H9 (cell line): ENCODE data around the gene CDR2L. TPM values are rescaled to one million over a fixed set of nuclear protein-coding genes. Genes with fewer than 3 reads are reported as not detected.

Source experiments
- DNase-seq: peaks from one replicate; pipeline ENCODE4 v3.0.0-alpha.2; 2017
- H2AFZ ChIP-seq: one replicate; pipeline ENCODE4 v1.6.1; 2013; ENCODE audit warnings: mild to moderate bottlenecking, low read length, control low read depth, moderate library complexity
- H2AK5ac ChIP-seq: 2 replicates; pipeline ENCODE4 v1.6.1; 2013; ENCODE audit warnings: low read length, control low read depth, mixed read lengths; ENCODE audit not compliant: insufficient read length
- H2BK120ac ChIP-seq: one replicate; pipeline ENCODE4 v1.6.1; 2013; ENCODE audit warnings: low read depth, mild to moderate bottlenecking, low read length, control low read depth, inconsistent platforms; ENCODE audit not compliant: poor library complexity, severe bottlenecking
- H2BK12ac ChIP-seq: 2 replicates; pipeline ENCODE4 v1.6.1; 2013; ENCODE audit warnings: low read length, control low read depth, mixed read lengths, low read depth; ENCODE audit not compliant: insufficient read length
- H2BK15ac ChIP-seq: 2 replicates; pipeline ENCODE4 v1.6.1; 2013; ENCODE audit warnings: low read depth, low read length, control low read depth
- H2BK20ac ChIP-seq: one replicate; pipeline ENCODE4 v1.6.1; 2013; ENCODE audit warnings: low read depth, mild to moderate bottlenecking, low read length, control low read depth, inconsistent platforms; ENCODE audit not compliant: poor library complexity, severe bottlenecking
- H2BK5ac ChIP-seq: 2 replicates; pipeline ENCODE4 v1.6.1; 2013; ENCODE audit warnings: low read length, control low read depth, mixed read lengths; ENCODE audit not compliant: insufficient read length
- H3K14ac ChIP-seq: 2 replicates; pipeline ENCODE4 v1.6.1; 2013; ENCODE audit warnings: low read length, control low read depth; ENCODE audit not compliant: insufficient read depth
- H3K18ac ChIP-seq: 2 replicates; pipeline ENCODE4 v1.6.1; 2013; ENCODE audit warnings: low read depth, mild to moderate bottlenecking, mixed read lengths, low read length, control low read depth; ENCODE audit not compliant: insufficient read length
- H3K23ac ChIP-seq: 2 replicates; pipeline ENCODE4 v1.6.1; 2013; ENCODE audit warnings: low read length, control low read depth, mixed read lengths, low read depth; ENCODE audit not compliant: insufficient read length
- H3K23me2 ChIP-seq: 2 replicates; pipeline ENCODE4 v1.6.1; 2013; ENCODE audit warnings: low read depth, mild to moderate bottlenecking, mixed read lengths, low read length, control low read depth; ENCODE audit not compliant: insufficient read length, poor library complexity, severe bottlenecking
- H3K27ac ChIP-seq: 2 replicates; pipeline ENCODE4 v1.5.1; 2013; ENCODE audit warnings: low read length, control low read depth, mixed read lengths, low read depth; ENCODE audit not compliant: insufficient read length
- H3K27me3 ChIP-seq: 2 replicates; pipeline ENCODE4 v1.6.1; 2013; ENCODE audit warnings: low read length, control low read depth, inconsistent platforms; ENCODE audit not compliant: insufficient read depth
- H3K4ac ChIP-seq: 2 replicates; pipeline ENCODE4 v1.6.1; 2013; ENCODE audit warnings: low read depth, mild to moderate bottlenecking, control low read depth, inconsistent platforms, low read length, moderate library complexity
- H3K4me1 ChIP-seq: 2 replicates; pipeline ENCODE4 v1.6.1; 2013; ENCODE audit warnings: low read length, control low read depth, inconsistent platforms; ENCODE audit not compliant: insufficient read depth
- H3K4me2 ChIP-seq: 2 replicates; pipeline ENCODE4 v1.6.1; 2013; ENCODE audit warnings: low read length, control low read depth, mixed read lengths; ENCODE audit not compliant: insufficient read length, insufficient read depth
- H3K56ac ChIP-seq: 2 replicates; pipeline ENCODE4 v1.6.1; 2013; ENCODE audit warnings: low read depth, mild to moderate bottlenecking, mixed read lengths, low read length, control low read depth; ENCODE audit not compliant: insufficient read length
- H3K79me1 ChIP-seq: 2 replicates; pipeline ENCODE4 v1.6.1; 2013; ENCODE audit warnings: low read depth, mild to moderate bottlenecking, moderate library complexity, low read length, control low read depth, inconsistent platforms; ENCODE audit not compliant: insufficient read depth, poor library complexity, severe bottlenecking
- H3K79me2 ChIP-seq: 2 replicates; pipeline ENCODE4 v1.6.1; 2013; ENCODE audit warnings: low read length, control low read depth, inconsistent platforms; ENCODE audit not compliant: insufficient read depth
- H3K9ac ChIP-seq: 2 replicates; pipeline ENCODE4 v1.6.1; 2013; ENCODE audit warnings: low read length, control low read depth, mixed read lengths; ENCODE audit not compliant: insufficient read length; ENCODE audit errors: extremely low read depth
- H3K9me3 ChIP-seq: one replicate; pipeline ENCODE4 v1.6.1; 2013; ENCODE audit warnings: low read depth, low read length, inconsistent platforms; ENCODE audit not compliant: control insufficient read depth
- H3T11ph ChIP-seq: one replicate; pipeline ENCODE4 v1.6.1; 2013; ENCODE audit warnings: mild to moderate bottlenecking, low read length, control low read depth, inconsistent platforms
- H4K20me1 ChIP-seq: one replicate; pipeline ENCODE4 v1.6.1; 2013; ENCODE audit not compliant: control insufficient read depth, insufficient read length, insufficient read depth
- H4K5ac ChIP-seq: 2 replicates; pipeline ENCODE4 v1.6.1; 2013; ENCODE audit warnings: low read depth, mild to moderate bottlenecking, mixed read lengths, low read length, control low read depth; ENCODE audit not compliant: insufficient read length
- H4K8ac ChIP-seq: replicated peaks from 2 replicates; pipeline ENCODE4 v1.6.1; 2013; ENCODE audit warnings: low read length, control low read depth, mixed read lengths, low read depth; ENCODE audit not compliant: insufficient read length
- H4K91ac ChIP-seq: 2 replicates; pipeline ENCODE4 v1.6.1; 2013; ENCODE audit warnings: low read depth, mild to moderate bottlenecking, moderate library complexity, mixed read lengths, low read length, control low read depth; ENCODE audit not compliant: insufficient read length
- H3K27ac Mint-ChIP-seq, 3 experiments: 2 replicates in 2 of 3; 3 replicates in 1 of 3; pipeline ENCODE4 v1.8.0; 2020 to 2021; ENCODE audit warnings: mixed read lengths in 3 of 3, mild to moderate bottlenecking in 1 of 3, moderate library complexity in 1 of 3
- H3K27me3 Mint-ChIP-seq: 2 replicates; pipeline ENCODE4 v1.8.0; 2021; ENCODE audit warnings: low read depth, mild to moderate bottlenecking, moderate library complexity, mixed read lengths
- H3K36me3 Mint-ChIP-seq, 3 experiments: 2 replicates in 2 of 3; 3 replicates in 1 of 3; pipeline ENCODE4 v1.8.0; 2020 to 2021; ENCODE audit warnings: low read depth in 3 of 3, mixed read lengths in 3 of 3; ENCODE audit not compliant: insufficient read depth in 1 of 3
- H3K4me1 Mint-ChIP-seq, 2 experiments: 2 replicates each; pipeline ENCODE4 v1.8.0; 2020; ENCODE audit warnings: mixed read lengths in 2 of 2
- H3K4me3 Mint-ChIP-seq, 2 experiments: 2 replicates in 1 of 2; 3 replicates in 1 of 2; pipeline ENCODE4 v1.8.0; 2020 to 2021; ENCODE audit warnings: mild to moderate bottlenecking in 2 of 2, mixed read lengths in 2 of 2, moderate library complexity in 1 of 2
- H3K9me3 Mint-ChIP-seq, 2 experiments: 2 replicates in 1 of 2; 3 replicates in 1 of 2; pipeline ENCODE4 v1.8.0; 2020; ENCODE audit warnings: mild to moderate bottlenecking in 2 of 2, mixed read lengths in 2 of 2, moderate library complexity in 1 of 2
- CTCF ChIP-seq: fragments of 200-600 bp; sonication (generic); conservative IDR thresholded peaks from 3 replicates; pipeline ENCODE4 v1.8.0; 2021; ENCODE audit warnings: antibody characterized with exemption, mild to moderate bottlenecking
- WGBS: extraction: QIAGEN DNeasy Blood & Tissue Kit; methylation state at CpG from one replicate; pipeline ENCODE4 v1.1.7; 2013; ENCODE audit warnings: missing lambda C conversion rate, low lambda C conversion rate, mixed read lengths; ENCODE audit not compliant: insufficient read length; ENCODE audit errors: extremely low coverage; 5-methylcytosine and 5-hydroxymethylcytosine counted together
- total RNA-seq: library from RNA; stranded (reverse); gene quantifications from 2 replicates; pipeline ENCODE4 v1.2.1, GENCODE V29; 2021

Gene CDR2L
- total RNA-seq, 1 experiment from 2014 or later, result 23.3 TPM

- no CpG with 5 or more reads among the region's 13 CpGs for WGBS
- Histone ChIP-seq H2BK15ac (no peak overlapping the region), H4K20me1 (no peaks in the 10 kb centered on the region), H3T11ph (no peak overlapping the region), H3K9me3 (no peaks in the 10 kb centered on the region), H4K8ac (no peak overlapping the region), H4K5ac (no peak overlapping the region), H3K79me2 (no peaks in the 10 kb centered on the region), H3K56ac (no peak overlapping the region), H3K9ac (no peak overlapping the region), H2BK20ac (no peak overlapping the region), H3K23me2 (peaks cover 2% of the 10 kb centered on the region), H4K91ac (no peak overlapping the region), H3K4me1 (no peaks in the 10 kb centered on the region), H2BK12ac (no peak overlapping the region), H3K4me2 (no peak overlapping the region), H3K79me1 (no peaks in the 10 kb centered on the region), H2AFZ (no peak overlapping the region), H3K4ac (no peak overlapping the region), H3K27me3 (no peaks in the 10 kb centered on the region), H3K18ac (no peak overlapping the region), H3K27ac (no peak overlapping the region), H3K14ac (no peak overlapping the region), H2AK5ac (no peak overlapping the region), H2BK120ac (no peak overlapping the region), H3K23ac (no peak overlapping the region), H2BK5ac (no peak overlapping the region)
- Mint-ChIP-seq H3K27me3 (peaks cover 28% of the 10 kb centered on the region), H3K4me1 (peaks cover 9 to 20% of the 10 kb centered on the region in 2 experiments), H3K9me3 (no peaks in the 10 kb centered on the region), H3K4me3 (no peak overlapping the region), H3K27ac (no peak overlapping the region), H3K36me3 (no peaks in the 10 kb centered on the region; a peak in 1 of 7 replicates)
- no peak for DNase-seq
- no peak for TF ChIP-seq CTCF
Observed at GRCh38 chr17:74954665-74955421, 32.6 kb upstream of the CDR2L start.
